ENCODE data around the gene ACTL7B. TPM values are rescaled to one million over a fixed set of nuclear protein-coding genes. Genes with fewer than 3 reads are reported as not detected.

Gene ACTL7B
- total RNA-seq, 4 donors from 2014 or later: not detected

DNA sequence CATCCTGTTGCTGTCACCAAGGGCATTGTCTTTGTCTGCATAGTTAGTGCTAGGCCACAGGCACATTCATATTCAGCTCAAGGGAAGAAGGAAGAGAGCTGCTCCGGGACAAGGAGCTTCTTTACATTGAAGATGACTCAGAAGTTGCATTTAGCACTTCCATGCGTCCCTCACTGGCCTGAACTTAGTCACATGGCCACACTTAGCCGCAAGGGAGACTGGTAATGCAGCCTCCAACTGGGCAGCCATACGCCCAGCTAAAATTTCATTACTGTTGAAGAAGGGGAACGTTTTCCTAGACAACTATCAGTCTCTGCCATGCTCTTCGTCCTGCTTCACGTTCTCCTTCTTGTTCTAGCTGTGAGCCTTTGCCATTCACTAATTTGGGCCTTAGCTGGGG lies 20.0 kb downstream of the ACTL7B start:
- DNase-seq: no peak
- no peak for TF ChIP-seq POLR2A (IDR thresholded peaks at IDR 0.05)
- TF ChIP-seq, protein P1, sequence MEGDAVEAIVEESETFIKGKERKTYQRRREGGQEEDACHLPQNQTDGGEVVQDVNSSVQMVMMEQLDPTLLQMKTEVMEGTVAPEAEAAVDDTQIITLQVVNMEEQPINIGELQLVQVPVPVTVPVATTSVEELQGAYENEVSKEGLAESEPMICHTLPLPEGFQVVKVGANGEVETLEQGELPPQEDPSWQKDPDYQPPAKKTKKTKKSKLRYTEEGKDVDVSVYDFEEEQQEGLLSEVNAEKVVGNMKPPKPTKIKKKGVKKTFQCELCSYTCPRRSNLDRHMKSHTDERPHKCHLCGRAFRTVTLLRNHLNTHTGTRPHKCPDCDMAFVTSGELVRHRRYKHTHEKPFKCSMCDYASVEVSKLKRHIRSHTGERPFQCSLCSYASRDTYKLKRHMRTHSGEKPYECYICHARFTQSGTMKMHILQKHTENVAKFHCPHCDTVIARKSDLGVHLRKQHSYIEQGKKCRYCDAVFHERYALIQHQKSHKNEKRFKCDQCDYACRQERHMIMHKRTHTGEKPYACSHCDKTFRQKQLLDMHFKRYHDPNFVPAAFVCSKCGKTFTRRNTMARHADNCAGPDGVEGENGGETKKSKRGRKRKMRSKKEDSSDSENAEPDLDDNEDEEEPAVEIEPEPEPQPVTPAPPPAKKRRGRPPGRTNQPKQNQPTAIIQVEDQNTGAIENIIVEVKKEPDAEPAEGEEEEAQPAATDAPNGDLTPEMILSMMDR (IDR thresholded peaks at IDR 0.05): no peak
- 50 to 71% methylated on average over 6 to 7 of the region's 7 CpGs for WGBS, 2 donors
- Histone ChIP-seq H3K27me3 (no peaks in the 10 kb centered on the region), H3K4me1 (peaks cover 3 to 53% (median 13%) of the 10 kb centered on the region in 3 donors), H3K9me3 (no peaks in the 10 kb centered on the region), H3K27ac (peak overlapping the region in 1 of 4 donors; percentile 81), H3K36me3 (no peaks in the 10 kb centered on the region), H3K4me3 (no peak overlapping the region)
- intact Hi-C loops (cut with DNase I): no loop called here

DNA sequence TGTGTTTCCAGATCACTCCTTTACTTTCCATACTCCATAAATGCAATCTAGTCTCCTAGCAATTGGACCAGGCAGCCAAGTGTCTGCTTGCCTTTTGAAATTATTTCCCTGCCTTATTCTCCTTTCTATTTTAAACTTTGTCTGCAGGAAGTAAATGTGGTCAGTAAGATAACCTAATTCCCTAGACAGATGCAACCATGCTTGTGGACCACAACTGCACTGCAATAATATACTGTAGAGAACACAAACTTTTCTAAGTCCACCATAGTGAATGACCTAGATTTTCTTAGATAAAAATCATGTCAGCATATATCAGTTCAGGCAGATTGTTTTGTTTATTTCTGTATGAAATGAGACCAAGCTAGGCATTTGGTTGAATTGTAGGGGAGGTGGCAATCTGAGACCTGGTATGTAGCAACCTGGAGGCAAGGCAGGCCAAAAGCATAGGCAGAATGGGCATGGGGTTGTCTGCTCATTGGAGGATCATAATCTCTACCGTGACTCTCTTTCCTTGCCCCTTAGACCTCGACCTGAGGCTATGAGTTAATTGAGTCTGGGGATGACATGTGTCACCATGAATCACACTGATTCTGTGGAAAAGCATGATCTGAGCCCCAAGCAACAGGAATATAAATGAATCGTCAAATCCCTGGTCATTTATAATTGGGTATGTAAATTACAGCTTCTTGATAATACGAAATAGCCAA lies 20.7 kb downstream of the ACTL7B start:
- Histone ChIP-seq H3K27me3 (no peaks in the 10 kb centered on the region), H3K4me3 (no peak overlapping the region), H3K4me1 (peaks cover 3 to 60% (median 13%) of the 10 kb centered on the region in 3 donors), H3K36me3 (no peaks in the 10 kb centered on the region), H3K27ac (peak overlapping the region in 1 of 4 donors; percentile 81), H3K9me3 (no peaks in the 10 kb centered on the region)
- intact Hi-C loops (cut with DNase I): no loop called here
- DNase-seq: no peak
- WGBS, 2 donors: 30 to 40% methylated on average over 4 of the region's 4 CpGs
- TF ChIP-seq, protein P1 (IDR thresholded peaks at IDR 0.05): no peak
- no peak for TF ChIP-seq POLR2A (IDR thresholded peaks at IDR 0.05)

DNA sequence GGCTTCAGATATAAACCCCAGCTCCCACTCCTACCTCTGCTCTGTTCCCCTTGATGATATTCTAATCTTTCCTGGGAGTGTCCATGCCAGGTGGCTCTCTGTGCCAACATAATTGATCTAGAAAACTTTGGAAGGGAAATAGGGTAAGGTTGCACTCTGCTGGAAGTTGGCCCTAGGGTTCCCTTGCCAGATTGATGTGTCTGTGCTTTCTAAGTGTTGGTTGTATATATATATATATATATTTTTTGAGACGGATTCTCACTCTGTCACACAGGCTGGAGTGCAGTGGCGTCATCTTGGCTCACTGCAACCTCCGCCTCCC lies 23.6 kb downstream of the ACTL7B start:
- H3K27me3 ChIP-seq: no peaks in the 10 kb centered on the region
- H3K27ac ChIP-seq: no peak overlapping the region
- WGBS, 2 donors: 79 to 82% methylated on average over 3 of the region's 3 CpGs
- no peaks in the 10 kb centered on the region for H3K36me3 ChIP-seq
- no peak for DNase-seq
- TF ChIP-seq POLR2A (IDR thresholded peaks at IDR 0.05): no peak
- TF ChIP-seq, protein P1 (IDR thresholded peaks at IDR 0.05): no peak
- H3K9me3 ChIP-seq: no peaks in the 10 kb centered on the region
- peaks cover 3 to 52% (median 12%) of the 10 kb centered on the region in 3 donors for H3K4me1 ChIP-seq
- H3K4me3 ChIP-seq: no peak overlapping the region
- intact Hi-C loops (cut with DNase I): no loop called here

DNA sequence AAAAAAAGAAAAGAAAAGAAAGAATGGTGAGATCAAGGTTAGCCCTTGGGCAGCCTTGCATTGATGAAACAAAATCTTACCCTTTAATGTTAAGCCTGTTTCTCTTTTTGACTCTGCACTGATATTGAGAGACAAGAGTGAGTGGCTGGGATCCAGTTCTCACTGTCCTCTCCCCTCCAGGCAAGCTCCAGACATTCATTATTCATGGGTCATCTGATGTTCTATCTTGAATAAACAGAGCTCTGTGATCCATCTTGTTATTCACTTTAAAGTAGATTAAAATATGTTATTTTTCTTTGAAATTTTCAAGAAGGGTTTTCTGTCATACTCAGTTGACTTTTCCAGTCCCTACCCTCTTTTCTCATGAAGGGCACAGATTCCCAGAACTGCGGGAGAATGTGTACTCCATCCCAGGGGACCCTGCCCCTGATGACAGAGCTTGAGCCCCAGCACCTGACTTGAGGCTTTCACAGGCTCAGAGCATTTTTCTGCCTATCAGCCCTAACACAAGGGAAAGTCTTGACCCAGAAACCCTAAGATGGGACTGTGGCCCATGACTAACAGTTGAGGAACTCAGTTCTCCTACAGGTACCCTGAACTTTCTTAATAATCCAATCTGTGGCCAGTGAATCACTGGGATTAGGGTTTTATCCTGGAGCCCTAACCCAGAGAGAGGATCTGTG lies 24.1 kb downstream of the ACTL7B start:
- Histone ChIP-seq H3K4me3 (no peak overlapping the region), H3K9me3 (no peaks in the 10 kb centered on the region), H3K27me3 (no peaks in the 10 kb centered on the region), H3K4me1 (peaks cover 3 to 47% (median 10%) of the 10 kb centered on the region in 3 donors), H3K27ac (no peak overlapping the region), H3K36me3 (no peaks in the 10 kb centered on the region)
- DNase-seq: no peak
- intact Hi-C loops (cut with DNase I): no loop called here
- TF ChIP-seq, protein P1 (IDR thresholded peaks at IDR 0.05): no peak
- TF ChIP-seq POLR2A (IDR thresholded peaks at IDR 0.05): no peak
- 62 to 71% methylated on average over 1 of the region's 1 CpG for WGBS, 2 donors

- 14 to 26% methylated on average over 2 of the region's 2 CpGs for WGBS, 2 donors
- no peaks in the 10 kb centered on the region for H3K36me3 ChIP-seq
These were observed 25.5 kb downstream of the ACTL7B start for GRCh38 chr9:108830272-108830671.

More at GRCh38 chr9:108830272-108830671, 25.5 kb downstream of the ACTL7B start:
- TF ChIP-seq, protein P1 (IDR thresholded peaks at IDR 0.05): no peak
- Histone ChIP-seq H3K9me3 (no peaks in the 10 kb centered on the region), H3K27ac (no peak overlapping the region), H3K4me3 (no peak overlapping the region), H3K27me3 (no peaks in the 10 kb centered on the region), H3K4me1 (peaks cover 0 to 33% (median 0%) of the 10 kb centered on the region in 3 donors)
- DNase-seq: no peak
- intact Hi-C loops (cut with DNase I): no loop called here
